ENCODE results near the gene CCDC187. TPM values are rescaled to one million over a fixed set of nuclear protein-coding genes. Genes with fewer than 3 reads are reported as not detected.

The CCDC187 gene
- total and polyA plus RNA-seq, 2 of the 13 experiments (the other 11 are each of a cell fraction or from before 2014, with no cell fraction given) = 0.03 to 0.13 TPM

DNA sequence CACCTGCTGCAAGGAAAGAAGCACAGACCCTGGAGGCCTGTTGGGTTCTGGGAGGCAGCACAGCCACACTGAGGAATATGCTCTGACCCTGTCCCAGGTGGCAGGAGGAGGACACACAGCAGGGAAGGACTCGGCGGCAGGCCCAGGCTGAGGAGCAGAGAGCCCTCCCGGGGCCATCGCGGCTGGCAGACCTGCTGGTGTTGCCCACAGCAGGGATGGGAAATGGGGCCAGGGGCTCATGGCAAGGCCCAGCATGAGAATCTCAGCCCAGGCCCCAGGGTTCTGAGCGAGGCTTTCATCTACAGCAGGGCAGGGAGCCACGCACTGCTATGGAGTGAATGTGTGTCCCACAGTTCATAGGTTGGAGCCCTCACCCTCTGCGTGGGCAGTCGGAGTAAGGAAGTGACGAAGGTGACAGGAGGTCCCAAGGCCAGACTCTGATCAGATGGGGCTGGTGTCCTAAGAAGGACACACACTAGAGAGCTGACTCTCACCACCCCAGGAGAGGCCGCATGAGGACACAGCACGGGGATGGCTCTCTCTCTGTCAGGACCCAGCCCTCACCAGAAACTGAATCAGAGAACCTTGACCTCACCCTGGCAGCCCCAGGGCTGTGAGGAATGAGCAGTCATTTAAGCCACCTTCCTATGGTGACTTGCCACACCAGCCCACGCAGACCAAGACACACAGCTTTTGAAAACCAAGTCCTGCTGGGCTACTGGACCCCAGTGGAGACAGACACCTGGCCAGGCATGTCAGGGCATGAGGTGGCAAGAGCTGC, 13.2 kb upstream of the CCDC187 start (continued):
- TF ChIP-seq, protein P1, sequence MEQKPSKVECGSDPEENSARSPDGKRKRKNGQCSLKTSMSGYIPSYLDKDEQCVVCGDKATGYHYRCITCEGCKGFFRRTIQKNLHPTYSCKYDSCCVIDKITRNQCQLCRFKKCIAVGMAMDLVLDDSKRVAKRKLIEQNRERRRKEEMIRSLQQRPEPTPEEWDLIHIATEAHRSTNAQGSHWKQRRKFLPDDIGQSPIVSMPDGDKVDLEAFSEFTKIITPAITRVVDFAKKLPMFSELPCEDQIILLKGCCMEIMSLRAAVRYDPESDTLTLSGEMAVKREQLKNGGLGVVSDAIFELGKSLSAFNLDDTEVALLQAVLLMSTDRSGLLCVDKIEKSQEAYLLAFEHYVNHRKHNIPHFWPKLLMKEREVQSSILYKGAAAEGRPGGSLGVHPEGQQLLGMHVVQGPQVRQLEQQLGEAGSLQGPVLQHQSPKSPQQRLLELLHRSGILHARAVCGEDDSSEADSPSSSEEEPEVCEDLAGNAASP (CRISPR knock-in tag; IDR thresholded peaks at IDR 0.05; ENCODE audit: borderline replicate concordance) = peak; percentile 77; the same call in 1 of the 2 replicates
- TF ChIP-seq HNRNPL (IDR thresholded peaks at IDR 0.05; ENCODE audit: low read depth, low read length) = peak; percentile 61; the same call in 1 of the 2 replicates

DNA sequence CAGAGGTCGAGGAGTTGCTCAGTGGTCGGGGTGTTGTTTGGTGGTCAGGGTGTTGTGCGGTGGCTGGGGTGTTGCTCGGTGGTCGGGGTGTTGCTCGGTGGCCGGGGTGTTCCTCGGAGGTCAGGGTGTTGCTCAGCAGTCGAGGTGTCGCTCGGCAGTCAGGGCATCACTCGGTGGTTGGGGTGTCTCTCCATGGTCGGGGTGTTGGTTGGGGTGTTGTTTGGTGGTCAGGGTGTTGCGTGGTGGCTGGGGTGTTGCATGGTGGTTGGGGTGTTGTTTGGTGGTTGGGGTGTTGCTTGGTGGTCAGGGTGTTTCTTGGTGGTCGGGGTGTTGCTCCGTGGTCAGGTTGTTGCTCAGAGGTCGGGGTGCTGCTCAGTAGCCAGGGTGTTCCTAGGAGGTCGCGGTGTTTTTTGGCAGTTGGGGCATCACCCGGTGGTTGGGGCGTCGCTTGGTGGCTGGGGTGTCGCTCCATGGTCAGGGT, 12.4 kb upstream of the CCDC187 start:
- CTCF ChIA-PET (ENCODE audit: low intra/inter-chr PET ratio, low total read pairs) = no interaction called here
- BruUV-seq (replicated peaks) = no TSS peak
- FAIRE-seq (no peak), DNase-seq (ENCODE audit: low spot score) (no peak), ATAC-seq (no peak)
- Histone ChIP-seq H3K4me1 (ENCODE audit: insufficient read depth, low read length) (peaks cover 33% of the 10 kb centered on the region), H4K20me1 (ENCODE audit: insufficient read depth, low read length) (no peaks in the 10 kb centered on the region), H3K36me3 (replicated peaks in 1 of 2; ENCODE audit: control insufficient read depth in 1 of 2, insufficient read depth in 2 of 2, low read length in 2 of 2) (no peaks in the 10 kb centered on the region), H3K4me2 (ENCODE audit: low read depth, low read length) (no peak overlapping the region), H3K9me3 (ENCODE audit: low read length) (peaks cover 16% of the 10 kb centered on the region), H3K4me3 (replicated peaks in 1 of 3; ENCODE audit: insufficient read depth in 1 of 3, low read depth in 2 of 3, low read length in 3 of 3) (no peak overlapping the region), H3K9ac (ENCODE audit: insufficient read depth, low read depth, low read length) (no peak overlapping the region), H3K27ac (ENCODE audit: extremely low read length, insufficient read depth, low read length) (no peak overlapping the region), H2AFZ (ENCODE audit: low read length) (no peak overlapping the region), H3K79me2 (ENCODE audit: insufficient read depth, low read length) (no peaks in the 10 kb centered on the region), H3K27me3 (ENCODE audit: control insufficient read depth in 1 of 2, insufficient read depth in 2 of 2, low read length in 2 of 2) (peaks cover under 1 to 2% of the 10 kb centered on the region in 2 experiments; a peak in 3 of 5 replicates)
- intact Hi-C loops (cut with micrococcal nuclease; ENCODE audit: unreplicated experiment) (no loop called here), in situ Hi-C loops (cut with HindIII; ENCODE audit: extremely low pct_ligation_motif_present, low pct_unique_long_range_greater_than_20kb) (no loop called here)
- TF ChIP-seq ZNF256 (CRISPR knock-in tag; conservative IDR thresholded peaks at IDR 0.05) (no peak), ZNF598 (CRISPR knock-in tag; IDR thresholded peaks at IDR 0.05; ENCODE audit: borderline replicate concordance) (no peak), MAF1 (CRISPR knock-in tag; IDR thresholded peaks at IDR 0.05; ENCODE audit: borderline replicate concordance) (no peak), ZNF7 (CRISPR knock-in tag; IDR thresholded peaks at IDR 0.05) (no peak), DPF2 (CRISPR knock-in tag; IDR thresholded peaks at IDR 0.05; ENCODE audit: borderline replicate concordance, low read depth) (no peak), TAF1 (CRISPR knock-in tag; IDR thresholded peaks at IDR 0.05) (no peak), TEAD2 (CRISPR knock-in tag; IDR thresholded peaks at IDR 0.05) (no peak)
- WGBS (ENCODE audit: low lambda C conversion rate) = 81% methylated on average over 23 of the region's 23 CpGs
- POLR2A ChIA-PET = no interaction called here
